Ecto neural progenitor cell (in vitro differentiated cells): Measurements from ENCODE around the gene DCST2.

ENCODE experiments used
- DNase-seq: peaks from one replicate; pipeline ENCODE4 v3.0.0-alpha.2; 2018; ENCODE audit warnings: low spot score

Gene DCST2

GRCh38 chr1:155010211-155010918 is 23.2 kb downstream of the DCST2 start:
- no peak for DNase-seq

GRCh38 chr1:155009742-155010141 is 23.8 kb downstream of the DCST2 start:
- no peak for DNase-seq

- DNase-seq = no peak
Observed at GRCh38 chr1:155009221-155009711, 24.3 kb downstream of the DCST2 start.

GRCh38 chr1:155008015-155008941 is 25.3 kb downstream of the DCST2 start:
- DNase-seq = no peak

GRCh38 chr1:155007251-155007828 is 26.2 kb downstream of the DCST2 start:
- no peak for DNase-seq

GRCh38 chr1:155006601-155007101 is 26.9 kb downstream of the DCST2 start:
- no peak for DNase-seq

GRCh38 chr1:155005076-155006011 is 28.2 kb downstream of the DCST2 start:
- DNase-seq = no peak

GRCh38 chr1:155004352-155005075 is 29.1 kb downstream of the DCST2 start:
- DNase-seq = no peak

GRCh38 chr1:155003766-155004351 is 29.7 kb downstream of the DCST2 start:
- DNase-seq = peak; percentile 62

GRCh38 chr1:155003227-155003765 is 30.3 kb downstream of the DCST2 start:
- peak; percentile 64 for DNase-seq

- DNase-seq = peak; percentile 65
Observed at GRCh38 chr1:155002464-155003226, 30.9 kb downstream of the DCST2 start, which contains the start of gene ZBTB7B. TSS of gene ZBTB7B (plus strand) at chr1:155002802. CDS start at chr1:155014661, 11,859 bp downstream.

- peak; percentile 99 for DNase-seq
Observed at GRCh38 chr1:155001675-155002463, 31.7 kb downstream of the DCST2 start.

GRCh38 chr1:155001425-155001674 is 32.2 kb downstream of the DCST2 start:
- no peak for DNase-seq

- DNase-seq = peak; percentile 95
Observed at GRCh38 chr1:155000726-155001424, 32.7 kb downstream of the DCST2 start.

- no peak for DNase-seq
Observed at GRCh38 chr1:155000411-155000725, 33.2 kb downstream of the DCST2 start.

GRCh38 chr1:154999571-155000410 is 33.8 kb downstream of the DCST2 start:
- peak; percentile 75 for DNase-seq
